HepG2 (cell line): ENCODE measurements around the gene ZNG1C. TPM values are rescaled to one million over a fixed set of nuclear protein-coding genes. Genes with fewer than 3 reads are reported as not detected.
"Not testable (repeated sequence)": the region's sequence is repeated elsewhere in the genome, so short reads cannot be mapped to it uniquely, and the experiment has no call there.

Experiments
- ATAC-seq: fragments of 200-7000 bp; cut with Tn5 transposase; 3 replicates; pipeline ENCODE4 v1.9.1; 2020; ENCODE audit warnings: mild to moderate bottlenecking, moderate library complexity
- Bru-seq: library from RNA; stranded (reverse); fragments of 400-500 nt; gene quantifications from one replicate; lab custom pipeline; 2021; lab: Mats Ljungman, UMichigan
- BruChase-seq, 2 experiments: library from RNA; stranded (reverse); fragments of 400-500 nt; gene quantifications; one replicate each; lab custom pipeline; 2021; lab: Mats Ljungman, UMichigan
- BruUV-seq: library from RNA; stranded (reverse); fragments of 400-500 nt; replicated peaks from 2 replicates; lab custom pipeline; 2021; lab: Mats Ljungman, UMichigan
- CTCF ChIA-PET: fragments of 300-600 bp; formaldehyde crosslinking; extraction: SDS; loops from one replicate; lab custom pipeline; 2021; ENCODE audit warnings: low total read pairs, inconsistent platforms, low intra/inter-chr PET ratio; lab: Yijun Ruan, JAX
- POLR2A ChIA-PET: fragments of 350-600 bp; sonication (Branson Sonifier 250); formaldehyde crosslinking; loops from one replicate; lab custom pipeline; 2020; ENCODE audit warnings: antibody characterized with exemption, inconsistent platforms; lab: Yijun Ruan, JAX
- DNase-seq: peaks from one replicate; pipeline ENCODE4 v3.0.0-alpha.2; 2015; ENCODE audit warnings: low spot score
- FAIRE-seq: peaks from 3 replicates; lab custom pipeline; 2011; peaks lifted over from hg19 to GRCh38; lab: Jason Lieb, UNC
- H2AFZ ChIP-seq: one replicate; pipeline ENCODE4 v1.6.1; 2011; ENCODE audit warnings: low read length, inconsistent platforms
- H3K27ac ChIP-seq: fragments of 300-600 bp; 3 replicates; pipeline ENCODE4 v1.8.0; 2011; ENCODE audit warnings: mixed run types, mild to moderate bottlenecking, mixed read lengths, low read length, inconsistent platforms; ENCODE audit not compliant: insufficient read depth; ENCODE audit errors: extremely low read length
- H3K27me3 ChIP-seq, 2 experiments: fragments of 200-600 bp in 1 of 2; 2 replicates in 1 of 2; 3 replicates in 1 of 2; pipeline versions ENCODE4 v1.6.0 to v1.8.0; 2011; ENCODE audit warnings: low read length in 2 of 2, mild to moderate bottlenecking in 2 of 2, moderate library complexity in 2 of 2, inconsistent platforms in 1 of 2; ENCODE audit not compliant: insufficient read depth in 2 of 2, control insufficient read depth in 1 of 2
- H3K36me3 ChIP-seq, 2 experiments: fragments of 200-600 bp in 1 of 2; replicated peaks in 1 of 2; 2 replicates in 1 of 2; 3 replicates in 1 of 2; pipeline versions ENCODE4 v1.5.1 to v1.8.0; 2011; ENCODE audit warnings: low read length in 2 of 2, inconsistent platforms in 1 of 2; ENCODE audit not compliant: insufficient read depth in 2 of 2, control insufficient read depth in 1 of 2
- H3K4me1 ChIP-seq: 2 replicates; pipeline ENCODE4 v1.5.1; 2012; ENCODE audit warnings: low read length, inconsistent platforms; ENCODE audit not compliant: insufficient read depth
- H3K4me2 ChIP-seq: 2 replicates; pipeline ENCODE4 v1.6.0; 2011; ENCODE audit warnings: low read depth, low read length, inconsistent platforms
- H3K4me3 ChIP-seq, 3 experiments: fragments of 200-600 bp in 1 of 3; sonication (generic), shearing (Covaris generic) in 1 of 3; replicated peaks in 1 of 3; 2 replicates each; pipeline ENCODE4 v1.5.1; 2011 to 2016; ENCODE audit warnings: low read length in 3 of 3, inconsistent platforms in 2 of 3, low read depth in 2 of 3, mild to moderate bottlenecking in 2 of 3, control low read depth in 1 of 3, mixed read lengths in 1 of 3; ENCODE audit not compliant: insufficient read depth in 1 of 3
- H3K79me2 ChIP-seq: one replicate; pipeline ENCODE4 v1.6.1; 2011; ENCODE audit warnings: low read length, inconsistent platforms; ENCODE audit not compliant: insufficient read depth
- H3K9ac ChIP-seq: 2 replicates; pipeline ENCODE4 v1.6.0; 2011; ENCODE audit warnings: mild to moderate bottlenecking, low read depth, low read length, inconsistent platforms; ENCODE audit not compliant: insufficient read depth
- H3K9me3 ChIP-seq: 2 replicates; pipeline ENCODE4 v1.5.1; 2012; ENCODE audit warnings: mild to moderate bottlenecking, low read length
- H4K20me1 ChIP-seq: 2 replicates; pipeline ENCODE4 v1.6.0; 2011; ENCODE audit warnings: inconsistent platforms, mild to moderate bottlenecking, low read length, moderate library complexity; ENCODE audit not compliant: insufficient read depth
- WGBS: methylation state at CpG from one replicate; pipeline ENCODE4 v1.1.6; 2017; ENCODE audit warnings: low lambda C conversion rate; 5-methylcytosine and 5-hydroxymethylcytosine counted together
- in situ Hi-C: cut with HindIII; loops from 2 replicates; pipeline ENCODE4 v1.10.0; 2017; ENCODE audit warnings: low pct_unique_long_range_greater_than_20kb; ENCODE audit not compliant: extremely low pct_ligation_motif_present
- intact Hi-C: fragments of 100-400 bp; cut with micrococcal nuclease; formaldehyde crosslinking; loops from one replicate; pipeline ENCODE4 v1.10.0; 2022; ENCODE audit not compliant: unreplicated experiment
- long read RNA-seq, 2 experiments: library from RNA in 1 of 2; library from polyadenylated mRNA in 1 of 2; stranded (forward) in 1 of 2; unstranded in 1 of 2; transcript quantifications; one replicate each; pipeline ENCODE4 v2.0.0, GENCODE V29; 2019 to 2022
- polyA minus RNA-seq, 3 experiments: library from RNA; depleted of rRNA, polyadenylated mRNA; stranded (reverse); fragments of >200 nt; gene quantifications; 2 replicates each; pipeline ENCODE4 v1.2.3, GENCODE V29; 2011; ENCODE audit warnings: low replicate concordance in 1 of 3
- polyA plus RNA-seq, 8 experiments: library from polyadenylated mRNA; depleted of rRNA in 3 of 8; stranded (reverse) in 7 of 8; unstranded in 1 of 8; fragments of >200 nt; fragmentation: Illumina TruSeq in 4 of 8; extraction: Trizol in 4 of 8; gene quantifications; 2 replicates each; pipeline versions ENCODE4 v1.2.1 to v1.2.3, GENCODE V29; 2011 to 2016; ENCODE audit warnings: low read depth in 4 of 8, missing spikeins in 1 of 8, mixed read lengths in 1 of 8; ENCODE audit not compliant: insufficient read depth in 1 of 8
- total RNA-seq, 5 experiments: library from RNA; depleted of rRNA; stranded (reverse); fragments of >200 nt; fragmentation: Illumina TruSeq; extraction: Trizol; gene quantifications; 2 replicates each; pipeline ENCODE4 v1.2.3, GENCODE V29; 2016; ENCODE audit warnings: low read depth in 1 of 5

Gene ZNG1C
- total RNA-seq (2016; rRNA removed; fragmentation: Illumina TruSeq; extraction: Trizol) (70.3 and 72.8 TPM in 2 replicates), polyA plus RNA-seq (2011; rRNA removed) (29.1 and 30.9 TPM in 2 replicates), polyA minus RNA-seq (2011; rRNA and poly(A)+ RNA removed; ENCODE audit: low replicate concordance) (16.1 and 39.0 TPM in 2 replicates), Bru-seq, nascent RNA (percentile 75 among the genes with signal in this experiment), BruChase-seq, experiment 1, labeled RNA remaining after a 6-hour chase (percentile 69 among the genes with signal in this experiment), BruChase-seq, experiment 2, labeled RNA remaining after a 2-hour chase (percentile 81 among the genes with signal in this experiment)
- 9.0 and 15.7 TPM in 2 replicates for total RNA-seq (2016; cell fraction: cytosol; rRNA removed; fragmentation: Illumina TruSeq; extraction: Trizol; ENCODE audit: low read depth)
- total RNA-seq (2016; cell fraction: insoluble cytoplasmic fraction; rRNA removed; fragmentation: Illumina TruSeq; extraction: Trizol): 70.5 and 80.6 TPM in 2 replicates
- total RNA-seq (2016; cell fraction: membrane; rRNA removed; fragmentation: Illumina TruSeq; extraction: Trizol): 52.4 and 59.3 TPM in 2 replicates
- total RNA-seq (2016; cell fraction: nucleus; rRNA removed; fragmentation: Illumina TruSeq; extraction: Trizol): 113 and 116 TPM in 2 replicates
- polyA plus RNA-seq (2011; cell fraction: cytosol; rRNA removed): 18.2 and 21.5 TPM in 2 replicates
- 47.9 and 58.3 TPM in 2 replicates for polyA plus RNA-seq (2011; cell fraction: nucleus; rRNA removed)
- 8.6 and 34.8 TPM in 2 replicates for polyA plus RNA-seq (2012)
- 34.9 and 57.8 TPM in 2 replicates for polyA plus RNA-seq (2016; cell fraction: cytosol; fragmentation: Illumina TruSeq; extraction: Trizol; ENCODE audit: low read depth)
- 114 and 127 TPM in 2 replicates for polyA plus RNA-seq (2016; cell fraction: insoluble cytoplasmic fraction; fragmentation: Illumina TruSeq; extraction: Trizol; ENCODE audit: low read depth)
- polyA plus RNA-seq (2016; cell fraction: membrane; fragmentation: Illumina TruSeq; extraction: Trizol; ENCODE audit: low read depth): 81.2 and 94.3 TPM in 2 replicates
- polyA plus RNA-seq (2016; cell fraction: nucleus; fragmentation: Illumina TruSeq; extraction: Trizol; ENCODE audit: insufficient read depth, low read depth): 110 and 117 TPM in 2 replicates
- polyA minus RNA-seq (2011; cell fraction: cytosol; rRNA and poly(A)+ RNA removed): 6.1 and 12.0 TPM in 2 replicates
- polyA minus RNA-seq (2011; cell fraction: nucleus; rRNA and poly(A)+ RNA removed): 214 and 299 TPM in 2 replicates
- long read RNA-seq, experiment 1, transcript CBWD3-201 (15 exons, 2,165 nt): minor isoform, 11 of 77 reads
- long read RNA-seq, experiment 1, transcript CBWD3-206 (3 exons, 1,736 nt): major isoform, 51 of 77 reads
- long read RNA-seq, experiment 1, partial matches to known transcripts: 2 of 77 reads
- long read RNA-seq, experiment 1, other reads (novel, unspliced or antisense): 11 of 77 reads
- long read RNA-seq, experiment 2, transcript CBWD3-206 (3 exons, 1,736 nt): major isoform, 25 of 40 reads
- long read RNA-seq, experiment 2, partial matches to known transcripts: 0 of 40 reads
- long read RNA-seq, experiment 2, other reads (novel, unspliced or antisense): 9 of 40 reads

- POLR2A ChIA-PET, BruUV-seq, ATAC-seq, H3K4me2 ChIP-seq, H3K9me3 ChIP-seq, H3K4me3 ChIP-seq, H3K9ac ChIP-seq, H3K36me3 ChIP-seq, H2AFZ ChIP-seq, intact Hi-C loops, FAIRE-seq, H3K79me2 ChIP-seq, H3K4me1 ChIP-seq, DNase-seq, in situ Hi-C loops, CTCF ChIA-PET, H3K27me3 ChIP-seq, H4K20me1 ChIP-seq, H3K27ac ChIP-seq: not testable (repeated sequence)
- no CpG with 5 or more reads among the region's 32 CpGs for WGBS
These were observed at the start of gene ZNG1C for GRCh38 chr9:68241683-68242082. ZNG1C (plus strand) TSS chr9:68241983; CDS start chr9:68242032, 49 bp downstream.

- FAIRE-seq, in situ Hi-C loops, H3K27ac ChIP-seq, H3K27me3 ChIP-seq, H3K4me2 ChIP-seq, H3K36me3 ChIP-seq, H3K79me2 ChIP-seq, POLR2A ChIA-PET, DNase-seq, H3K4me1 ChIP-seq, BruUV-seq, H3K9ac ChIP-seq, H4K20me1 ChIP-seq, intact Hi-C loops, H2AFZ ChIP-seq, H3K4me3 ChIP-seq, H3K9me3 ChIP-seq, CTCF ChIA-PET, ATAC-seq: not testable (repeated sequence)
- no CpG with 5 or more reads among the region's 11 CpGs for WGBS
These were observed 654 bp downstream of the ZNG1C start for GRCh38 chr9:68242437-68242836.

GRCh38 chr9:68281041-68281440 lies 39.3 kb downstream of the ZNG1C start:
- H4K20me1 ChIP-seq, H3K4me1 ChIP-seq, H3K27me3 ChIP-seq, H3K9ac ChIP-seq, ATAC-seq, H3K4me2 ChIP-seq, BruUV-seq, H3K79me2 ChIP-seq, H2AFZ ChIP-seq, H3K9me3 ChIP-seq, in situ Hi-C loops, H3K36me3 ChIP-seq, DNase-seq, FAIRE-seq, intact Hi-C loops, H3K4me3 ChIP-seq, POLR2A ChIA-PET, CTCF ChIA-PET, H3K27ac ChIP-seq: not testable (repeated sequence)
- 92% methylated on average over 9 of the region's 16 CpGs for WGBS
